Uterus (tissue), 2 donors: ENCODE measurements around the gene ACTL6A.

Source experiments
- POLR2A ChIP-seq, 2 donors: fragments of 450-650 bp; IDR thresholded peaks; one replicate each; pipeline ENCODE4 v1.6.1; 2016; ENCODE audit warnings: antibody characterized with exemption in 2 of 2, mild to moderate bottlenecking in 1 of 2, moderate library complexity in 1 of 2
- TF ChIP-seq, protein P1 (sequence below), 4 experiments: fragments of 200-600 bp in 2 of 4; fragments of 450-650 bp in 2 of 4; sonication (generic) in 2 of 4; IDR thresholded peaks; one replicate each; pipeline ENCODE4 v1.5.1; 2016 to 2019; ENCODE audit warnings: antibody characterized with exemption in 4 of 4, mild to moderate bottlenecking in 2 of 4, moderate library complexity in 1 of 4

DNA sequence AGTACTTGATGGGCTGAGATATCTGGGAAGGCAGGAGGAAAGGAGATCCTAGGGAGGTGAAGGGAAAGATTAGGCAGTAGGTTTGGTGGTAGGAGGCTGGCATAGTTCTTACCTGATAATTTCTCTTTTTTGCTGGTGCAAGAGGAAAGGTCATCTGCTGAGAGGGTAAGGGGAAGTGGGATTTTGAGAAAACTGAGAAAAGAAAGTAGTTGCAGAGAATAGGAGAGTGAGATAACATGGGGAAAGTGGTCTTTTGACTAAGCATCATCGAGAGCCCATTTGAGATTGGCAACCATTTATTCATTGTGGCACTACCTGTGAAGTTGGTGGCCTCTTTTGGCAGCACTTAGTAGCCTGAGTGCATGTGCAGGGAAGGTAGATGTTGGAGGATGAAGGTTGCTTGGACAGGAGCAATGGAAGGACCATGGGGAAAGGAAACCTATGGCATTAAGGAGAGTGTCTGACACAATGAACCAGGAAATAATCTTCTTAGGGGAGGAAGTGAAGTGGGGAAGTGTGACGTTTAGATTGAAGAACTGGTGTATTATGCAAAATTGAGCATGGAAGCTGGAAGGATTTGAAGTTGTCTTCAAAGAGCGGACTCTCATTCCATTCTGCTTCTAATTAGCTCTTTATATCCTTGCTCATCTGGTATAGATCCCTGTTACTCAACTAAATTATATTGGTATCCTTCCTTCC lies 68.2 kb downstream of the ACTL6A start:
- TF ChIP-seq, protein P1, sequence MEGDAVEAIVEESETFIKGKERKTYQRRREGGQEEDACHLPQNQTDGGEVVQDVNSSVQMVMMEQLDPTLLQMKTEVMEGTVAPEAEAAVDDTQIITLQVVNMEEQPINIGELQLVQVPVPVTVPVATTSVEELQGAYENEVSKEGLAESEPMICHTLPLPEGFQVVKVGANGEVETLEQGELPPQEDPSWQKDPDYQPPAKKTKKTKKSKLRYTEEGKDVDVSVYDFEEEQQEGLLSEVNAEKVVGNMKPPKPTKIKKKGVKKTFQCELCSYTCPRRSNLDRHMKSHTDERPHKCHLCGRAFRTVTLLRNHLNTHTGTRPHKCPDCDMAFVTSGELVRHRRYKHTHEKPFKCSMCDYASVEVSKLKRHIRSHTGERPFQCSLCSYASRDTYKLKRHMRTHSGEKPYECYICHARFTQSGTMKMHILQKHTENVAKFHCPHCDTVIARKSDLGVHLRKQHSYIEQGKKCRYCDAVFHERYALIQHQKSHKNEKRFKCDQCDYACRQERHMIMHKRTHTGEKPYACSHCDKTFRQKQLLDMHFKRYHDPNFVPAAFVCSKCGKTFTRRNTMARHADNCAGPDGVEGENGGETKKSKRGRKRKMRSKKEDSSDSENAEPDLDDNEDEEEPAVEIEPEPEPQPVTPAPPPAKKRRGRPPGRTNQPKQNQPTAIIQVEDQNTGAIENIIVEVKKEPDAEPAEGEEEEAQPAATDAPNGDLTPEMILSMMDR (IDR thresholded peaks at IDR 0.05), result no peak
- no peak for TF ChIP-seq POLR2A (IDR thresholded peaks at IDR 0.05)
